K562 (cell line): Measurements from ENCODE around the gene FAM83F. TPM values are rescaled to one million over a fixed set of nuclear protein-coding genes. Genes with fewer than 3 reads are reported as not detected.

Source experiments
- AFF1 ChIP-seq, 2 experiments: fragments of 450-650 bp; IDR thresholded peaks; 2 replicates each; pipeline ENCODE4 v1.6.1; 2018; ENCODE audit warnings: mild to moderate bottlenecking in 2 of 2, low read depth in 1 of 2; ENCODE audit not compliant: partially characterized antibody in 2 of 2
- ATF3 ChIP-seq, 2 experiments: fragments of 450-650 bp in 1 of 2; sonication (generic) in 1 of 2; formaldehyde crosslinking in 1 of 2; IDR thresholded peaks in 1 of 2; conservative IDR thresholded peaks in 1 of 2; 2 replicates each; pipeline versions ENCODE4 v1.6.1 to v1.8.1; 2016 to 2023; ENCODE audit warnings: mild to moderate bottlenecking in 2 of 2, moderate library complexity in 2 of 2, inconsistent platforms in 1 of 2, missing genetic modification reagents in 1 of 2
- E4F1 ChIP-seq: fragments of 250-450 bp; sonication (Bioruptor Pico); IDR thresholded peaks from 2 replicates; pipeline ENCODE4 v1.5.0; 2021; ENCODE audit warnings: mild to moderate bottlenecking, borderline replicate concordance
- ESRRB ChIP-seq: fragments of 250-450 bp; sonication (Bioruptor Pico); IDR thresholded peaks from 2 replicates; pipeline ENCODE4 v1.5.0; 2020; ENCODE audit warnings: mild to moderate bottlenecking, moderate library complexity, borderline replicate concordance
- HDAC3 ChIP-seq: fragments of 450-650 bp; IDR thresholded peaks from 2 replicates; pipeline ENCODE4 v1.6.1; 2018; ENCODE audit warnings: borderline replicate concordance, mild to moderate bottlenecking, moderate library complexity; ENCODE audit not compliant: partially characterized antibody
- KDM1A ChIP-seq, 2 experiments: fragments of 450-650 bp; IDR thresholded peaks; 2 replicates each; pipeline ENCODE4 v1.6.1; 2016; ENCODE audit warnings: mild to moderate bottlenecking in 2 of 2
- L3MBTL2 ChIP-seq: fragments of 450-650 bp; IDR thresholded peaks from 2 replicates; pipeline ENCODE4 v1.6.1; 2016; ENCODE audit warnings: mild to moderate bottlenecking, moderate library complexity
- NCOA1 ChIP-seq: fragments of 450-650 bp; IDR thresholded peaks from 2 replicates; pipeline ENCODE4 v1.6.1; 2016; ENCODE audit warnings: low read depth
- NCOR1 ChIP-seq: fragments of 450-650 bp; IDR thresholded peaks from 2 replicates; pipeline ENCODE4 v1.6.1; 2016; ENCODE audit warnings: mild to moderate bottlenecking, moderate library complexity
- NFIC ChIP-seq: fragments of 450-650 bp; IDR thresholded peaks from 2 replicates; pipeline ENCODE4 v1.6.1; 2017; ENCODE audit warnings: mild to moderate bottlenecking, inconsistent platforms
- PKNOX1 ChIP-seq: fragments of 450-650 bp; IDR thresholded peaks from 2 replicates; pipeline ENCODE4 v1.6.1; 2016
- POLR2A ChIP-seq: fragments of 450-650 bp; conservative IDR thresholded peaks from 2 replicates; pipeline ENCODE4 v1.6.1; 2016
- POU5F1 ChIP-seq: fragments of 150-350 bp; IDR thresholded peaks from 2 replicates; pipeline ENCODE4 v1.6.1; 2014; ENCODE audit warnings: borderline replicate concordance, low read length, low read depth, mild to moderate bottlenecking; ENCODE audit not compliant: partially characterized antibody
- SMAD1 ChIP-seq: fragments of 150-350 bp; IDR thresholded peaks from 2 replicates; pipeline ENCODE4 v1.6.1; 2014; ENCODE audit warnings: low read length, low read depth; ENCODE audit not compliant: partially characterized antibody
- SMAD2 ChIP-seq: fragments of 150-350 bp; IDR thresholded peaks from 2 replicates; pipeline ENCODE4 v1.6.1; 2014; ENCODE audit warnings: low read depth, mild to moderate bottlenecking, low read length
- SNIP1 ChIP-seq: fragments of 450-650 bp; IDR thresholded peaks from 2 replicates; pipeline ENCODE4 v1.7.1; 2017; ENCODE audit warnings: low read depth, mild to moderate bottlenecking
- ZNF197 ChIP-seq: fragments of 200-800 bp; sonication (Bioruptor generic); IDR thresholded peaks from 2 replicates; pipeline ENCODE4 v1.6.1; 2016; ENCODE audit warnings: low read depth, missing genetic modification characterization, missing compliant biosample characterization
- polyA plus RNA-seq, 8 experiments: library from polyadenylated mRNA; depleted of rRNA in 4 of 8; stranded (reverse) in 5 of 8; unstranded in 3 of 8; fragments of >200 nt; fragmentation: Nextera tagmentation in 2 of 8; fragmentation: Illumina TruSeq in 1 of 8; extraction: Ambion mirVana in 2 of 8; extraction: Trizol in 1 of 8; gene quantifications; 2 replicates each; pipeline versions ENCODE4 v1.2.1 to v1.2.3, GENCODE V29; 2011 to 2014; ENCODE audit warnings: inconsistent platforms in 1 of 8, missing spikeins in 1 of 8
- total RNA-seq, 7 experiments: library from RNA; depleted of rRNA in 6 of 7; stranded (reverse); fragments of >200 nt in 6 of 7; fragmentation: Illumina TruSeq in 2 of 7; extraction: Trizol in 2 of 7; gene quantifications; 2 replicates each; pipeline versions ENCODE4 v1.2.1 to v1.2.3, GENCODE V29; 2011 to 2021; ENCODE audit warnings: low replicate concordance in 1 of 7

Gene FAM83F
- total and polyA plus RNA-seq, 9 of the 15 experiments (the other 6 are each of a cell fraction or from before 2014, with no cell fraction given): under 0.01 to 0.13 (median 0.04) TPM; not detected in 1

- no peak for TF ChIP-seq SMAD2
- peak; percentile 73 for TF ChIP-seq NFIC
- TF ChIP-seq HDAC3: peak; percentile 82
- peak; percentile 94 for TF ChIP-seq NCOR1
- no peak for TF ChIP-seq L3MBTL2
- TF ChIP-seq KDM1A (IDR thresholded peaks at IDR 0.05): peak in 1 of 2 experiments; percentile 73; a peak in 2 of 4 replicates
- TF ChIP-seq E4F1 (CRISPR knock-in tag): no peak
- no peak for TF ChIP-seq POU5F1
- peak; percentile 74; the same call in 1 of the 2 replicates for TF ChIP-seq NCOA1
- peak; percentile 59 for TF ChIP-seq SMAD1
- peak; percentile 59 for TF ChIP-seq POLR2A
- no peak for TF ChIP-seq SNIP1
- TF ChIP-seq ZNF197: no peak
- TF ChIP-seq PKNOX1: peak; percentile 48; the same call in 1 of the 2 replicates
- TF ChIP-seq AFF1 (IDR thresholded peaks at IDR 0.05; ENCODE audit: low read depth in 1 of 2, partially characterized antibody in 2 of 2): peak in 1 of 2 experiments; percentile 37
- TF ChIP-seq ESRRB (CRISPR knock-in tag): no peak
- TF ChIP-seq ATF3 (IDR thresholded peaks at IDR 0.05): peak; percentile 86
- TF ChIP-seq ATF3 (CRISPR knock-in tag; conservative IDR thresholded peaks at IDR 0.05): no peak
Measured at GRCh38 chr22:39946503-39947219, 48.1 kb upstream of the FAM83F start (continued).
